Ovary (tissue), 3 donors: Measurements from ENCODE around the gene TBX4.

Experiments
- CTCF ChIP-seq, 3 donors: fragments of 450-650 bp in 2 of 3; fragments of 200-600 bp in 1 of 3; IDR thresholded peaks; one replicate each; pipeline versions ENCODE4 v1.5.1 to v1.8.0; 2016 to 2022; ENCODE audit warnings: antibody characterized with exemption in 3 of 3, mild to moderate bottlenecking in 1 of 3
- EP300 ChIP-seq: sonication (generic); formaldehyde crosslinking; IDR thresholded peaks from one replicate; pipeline ENCODE4 v1.6.1; 2017; ENCODE audit warnings: antibody characterized with exemption
- POLR2A ChIP-seq: fragments of 450-650 bp; IDR thresholded peaks from one replicate; pipeline ENCODE4 v1.6.1; 2017; ENCODE audit warnings: antibody characterized with exemption, mild to moderate bottlenecking, moderate library complexity
- donor health status: DM: no; HTN: no; CAD: no.

- TF ChIP-seq CTCF (IDR thresholded peaks at IDR 0.05) (no peak), EP300 (no peak), POLR2A (no peak)
These were observed 50.1 kb downstream of the TBX4 start for GRCh38 chr17:61502292-61502691.
